Left cardiac atrium (tissue), 4 donors: Measurements from ENCODE around the gene A2M. TPM values are rescaled to one million over a fixed set of nuclear protein-coding genes. Genes with fewer than 3 reads are reported as not detected.
A peak's percentile ranks its signal among the peaks of the same experiment; 100 is the strongest.

Experiments
- ATAC-seq, 2 donors: fragments of 200-7000 bp; cut with Tn5 transposase; one replicate each; pipeline ENCODE4 v1.9.1; 2020; ENCODE audit warnings: mild to moderate bottlenecking in 2 of 2, moderate library complexity in 2 of 2
- DNase-seq: peaks from one replicate; pipeline ENCODE4 v3.0.0-alpha.2; 2020
- intact Hi-C, 2 donors: fragments of 100-400 bp; cut with DNase I; formaldehyde crosslinking; loops; one replicate each; pipeline versions ENCODE4 v1.14.1 to v1.15.1; 2022 to 2023
- total RNA-seq, 2 donors: library from RNA; stranded (reverse); fragmentation: NEBNext Ultra II Directional; extraction: Animal tissue kit (Norgen Biotek cat#: 25700); gene quantifications; one replicate each; pipeline ENCODE4 v1.2.1, GENCODE V29; 2021
- donor health status: DM: no; HTN: yes; CAD: no.
- donor health status: DM: no; HTN: yes; CAD: no; lungs with severe emphysema.
- donor health status: DM: yes; HTN: yes; CAD: no.
- donor health status: Dilated cardiomyopathy.

Gene A2M
- total RNA-seq, 2 donors from 2014 or later: 634 to 687 TPM

GRCh38 chr12:9052610-9053009, 63.1 kb downstream of the A2M start:
- intact Hi-C loops: no loop called here
- ATAC-seq (no peak), DNase-seq (no peak)

DNA sequence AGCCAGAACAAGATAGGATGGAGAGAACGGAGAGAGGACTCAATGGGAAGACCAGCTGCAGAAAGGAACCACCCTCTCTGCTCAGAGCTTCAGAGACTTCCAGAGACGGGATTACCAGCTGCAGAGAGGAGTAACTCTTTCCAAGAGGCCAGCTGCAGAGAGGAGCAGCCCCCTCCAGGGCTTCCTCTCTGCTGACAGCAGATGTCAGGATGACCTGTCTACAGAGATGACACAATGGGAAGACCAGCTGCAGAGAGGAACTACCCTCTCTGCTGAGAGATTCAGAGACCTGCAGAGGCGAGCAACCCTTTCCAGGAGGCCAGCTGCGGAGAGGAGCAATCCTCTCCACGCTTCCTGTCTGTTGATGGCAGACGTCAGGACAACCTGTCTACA, 64.6 kb downstream of the A2M start:
- intact Hi-C loops: no loop called here
- DNase-seq: no peak
- peak in 1 of 2 donors; percentile 57 for ATAC-seq

- intact Hi-C loops: no loop called here
- peak in 1 of 2 donors; percentile 19 for ATAC-seq
Observed at GRCh38 chr12:9050521-9051157, 65.1 kb downstream of the A2M start.

DNA sequence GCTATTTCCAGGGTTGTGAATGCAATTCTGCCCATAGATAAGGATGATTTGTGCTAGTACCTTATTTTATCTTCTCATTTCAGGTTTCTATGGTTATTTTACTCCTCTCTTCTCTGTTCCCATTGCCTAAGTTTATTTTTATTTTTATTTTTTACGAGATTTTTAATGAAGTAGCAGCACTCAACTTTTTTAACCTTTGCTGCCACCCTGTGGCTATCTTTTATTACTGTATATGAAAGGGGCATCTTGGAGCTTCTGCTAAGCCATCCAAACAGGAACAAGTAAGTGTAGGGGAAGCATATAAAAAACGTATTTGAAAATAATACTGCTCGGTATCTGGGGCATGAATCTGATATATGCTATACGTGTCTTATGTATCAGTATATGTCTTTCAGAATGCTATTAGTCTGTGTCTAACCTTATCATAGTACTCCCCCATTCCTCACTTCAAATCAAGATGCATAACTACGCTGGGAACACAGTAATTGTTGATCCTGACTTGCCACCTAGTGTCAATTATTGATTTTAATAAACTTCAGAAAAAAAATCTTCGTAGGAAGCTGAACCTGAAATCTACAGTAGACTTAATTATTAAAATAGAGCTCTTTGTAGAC, 66.1 kb downstream of the A2M start:
- intact Hi-C loops: loop anchor here (5.0 to 10.0 kb wide), 3 partner anchors 365 to 505 kb away; partner anchors contain the start of gene CLEC4E (in 1 of the 2)
- DNase-seq (no peak), ATAC-seq (peak in 1 of 2 donors; percentile 60)

More at GRCh38 chr12:9050521-9051157, 65.1 kb downstream of the A2M start:
- no peak for DNase-seq

DNA sequence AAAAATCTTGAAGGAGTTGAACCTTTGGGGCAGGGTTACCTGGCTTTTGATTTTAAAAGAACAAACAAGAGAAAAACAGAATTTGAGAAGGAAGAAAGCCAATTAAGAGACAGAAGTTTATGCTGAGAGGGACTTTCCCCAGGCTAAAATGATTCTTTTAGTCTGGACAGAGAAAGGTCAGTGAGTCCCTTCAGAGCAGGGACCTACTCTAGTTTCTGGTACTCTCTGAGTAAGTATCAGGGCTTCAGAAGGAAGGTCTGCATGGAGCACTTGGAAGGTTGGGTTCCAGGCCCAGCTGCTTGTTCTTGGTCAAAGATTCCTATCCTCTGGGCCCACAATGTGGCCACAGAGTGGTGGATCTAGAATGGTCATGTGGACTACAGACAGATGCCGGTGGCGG, 66.8 kb downstream of the A2M start:
- DNase-seq (no peak), ATAC-seq (no peak)
- intact Hi-C loops: loop anchor here (5.0 to 10.0 kb wide), 3 partner anchors 364 to 504 kb away; partner anchors contain the start of gene CLEC4E (in 1 of the 2)

DNA sequence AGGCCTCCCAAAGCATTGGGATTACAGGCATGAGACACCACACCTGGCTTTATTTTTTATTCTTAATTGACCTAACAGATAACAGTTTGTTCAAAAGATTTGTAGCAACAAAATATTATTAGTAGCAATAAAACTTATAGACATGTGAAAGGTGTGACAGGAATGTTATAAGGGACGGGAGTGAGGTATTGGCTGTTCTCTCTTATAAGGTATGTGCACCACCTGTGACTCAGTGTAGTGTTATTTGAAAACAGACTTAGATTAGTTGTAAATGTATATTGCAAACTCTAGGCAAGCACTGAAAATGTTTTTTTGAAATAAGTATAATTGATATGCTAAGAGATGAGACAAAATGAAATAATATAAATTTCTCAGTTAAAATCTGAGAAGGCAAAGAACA, 68.6 kb downstream of the A2M start:
- intact Hi-C loops: loop anchor here (5.0 to 10.0 kb wide), 3 partner anchors 362 to 502 kb away; partner anchors contain the start of gene CLEC4E (in 1 of the 2)
- no peak for ATAC-seq
- no peak for DNase-seq

- DNase-seq: no peak
- intact Hi-C loops: loop anchor here (10.0 kb wide), 2 partner anchors 359 to 499 kb away; partner anchors contain the start of gene CLEC4E (in 1 of the 2)
- no peak for ATAC-seq
Observed at GRCh38 chr12:9043766-9044165, 72.0 kb downstream of the A2M start.

DNA sequence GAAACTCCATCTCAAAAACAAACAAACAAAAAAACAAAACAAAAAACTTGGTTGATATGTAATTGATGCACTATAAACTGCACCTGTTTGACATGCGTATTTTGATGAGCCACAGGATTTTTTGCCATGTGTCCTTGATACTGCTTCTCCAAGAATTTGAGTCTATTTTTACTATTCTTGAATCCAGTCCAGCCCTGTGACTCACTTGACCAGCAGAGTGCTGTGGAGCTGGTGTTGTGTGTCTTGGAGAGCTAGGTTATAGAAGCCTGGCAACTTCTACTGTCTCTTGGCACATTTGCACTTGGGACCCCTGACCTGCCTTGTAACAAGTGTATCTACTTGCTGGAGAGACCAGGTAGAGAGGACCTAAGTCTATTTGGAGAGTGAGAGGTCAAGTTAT, 74.4 kb downstream of the A2M start:
- DNase-seq: no peak
- intact Hi-C loops: loop anchor here (10.0 kb wide), 2 partner anchors 357 to 497 kb away; partner anchors contain the start of gene CLEC4E (in 1 of the 2)
- peak; percentile 58 to 72 for ATAC-seq

- no peak for ATAC-seq
- DNase-seq: no peak
- intact Hi-C loops: loop anchor here (10.0 kb wide), 2 partner anchors 356 to 496 kb away; partner anchors contain the start of gene CLEC4E (in 1 of the 2)
Observed at GRCh38 chr12:9040484-9041186, 75.1 kb downstream of the A2M start.

GRCh38 chr12:9039397-9039977, 76.2 kb downstream of the A2M start:
- intact Hi-C loops: loop anchor here (5.0 to 10.0 kb wide), 3 partner anchors 85 to 265 kb away; no protein-coding TSS in a partner anchor
- no peak for DNase-seq
- ATAC-seq: peak; percentile 68 to 73

DNA sequence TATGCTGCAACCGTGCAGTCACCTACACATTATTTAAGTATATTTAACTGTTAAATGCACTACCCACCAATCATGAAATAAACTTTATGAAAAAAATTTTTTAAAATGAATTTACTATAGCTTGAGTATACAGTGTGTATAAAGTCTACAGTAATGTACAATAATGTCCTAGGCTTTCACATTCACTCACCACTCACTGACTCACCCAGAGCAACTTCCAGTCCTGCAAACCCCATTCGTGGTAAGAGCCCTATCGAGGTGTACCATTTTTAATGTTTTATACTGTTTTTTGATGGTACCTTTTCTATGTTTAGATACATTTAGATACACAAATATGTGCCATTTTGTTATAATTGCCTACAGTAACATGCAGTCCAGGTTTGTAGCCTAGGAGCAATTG, 78.3 kb downstream of the A2M start:
- no peak for DNase-seq
- intact Hi-C loops: loop anchor here (5.0 to 10.0 kb wide), 3 partner anchors 83 to 263 kb away; no protein-coding TSS in a partner anchor
- ATAC-seq: no peak

DNA sequence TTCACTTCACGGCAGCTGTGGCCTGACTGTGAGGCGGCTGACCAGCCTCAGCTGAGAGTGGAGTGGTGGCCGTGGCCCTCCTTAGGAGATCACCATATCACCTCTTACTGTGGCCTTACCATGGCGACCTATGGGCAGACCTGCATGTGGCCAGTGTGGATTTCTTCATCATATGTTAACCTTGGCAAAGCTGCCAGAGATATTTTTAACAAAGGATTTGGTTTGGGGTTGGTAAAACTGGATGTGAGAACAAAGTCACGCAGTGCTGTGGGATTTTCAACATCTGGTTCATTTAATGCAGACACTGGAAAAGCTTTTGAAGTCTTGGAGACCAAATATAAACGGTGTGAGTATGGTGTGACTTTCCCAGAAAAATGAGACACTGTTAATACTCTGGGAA, 79.5 kb downstream of the A2M start:
- DNase-seq: no peak
- intact Hi-C loops: loop anchor here (5.0 to 10.0 kb wide), 3 partner anchors 81 to 261 kb away; no protein-coding TSS in a partner anchor
- ATAC-seq: no peak

DNA sequence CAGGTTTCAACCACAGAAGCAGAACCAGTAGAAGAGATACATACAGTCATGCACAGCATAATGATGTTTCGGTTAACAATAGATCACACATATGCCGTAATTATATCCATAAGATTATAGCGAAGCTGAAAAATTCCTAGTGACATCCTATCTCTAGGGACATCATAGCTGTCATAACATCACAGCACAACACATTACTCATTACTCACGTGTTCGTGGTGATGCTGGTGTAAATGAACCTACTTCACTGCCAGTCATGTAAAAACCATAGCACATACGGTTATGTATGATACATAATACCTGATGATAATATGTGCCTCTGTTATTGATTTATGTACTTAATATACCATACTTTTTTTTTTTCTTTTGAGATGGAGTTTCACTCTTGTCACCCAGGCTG, 81.6 kb downstream of the A2M start:
- intact Hi-C loops: loop anchor here (10.0 kb wide), 2 partner anchors 79 to 259 kb away; no protein-coding TSS in a partner anchor
- no peak for DNase-seq

GRCh38 chr12:9033265-9033887, 82.3 kb downstream of the A2M start:
- intact Hi-C loops: loop anchor here (10.0 kb wide), 2 partner anchors 79 to 259 kb away; no protein-coding TSS in a partner anchor
- ATAC-seq: no peak

More for the DNA sequence above, 81.6 kb downstream of the A2M start:
- ATAC-seq: no peak

DNA sequence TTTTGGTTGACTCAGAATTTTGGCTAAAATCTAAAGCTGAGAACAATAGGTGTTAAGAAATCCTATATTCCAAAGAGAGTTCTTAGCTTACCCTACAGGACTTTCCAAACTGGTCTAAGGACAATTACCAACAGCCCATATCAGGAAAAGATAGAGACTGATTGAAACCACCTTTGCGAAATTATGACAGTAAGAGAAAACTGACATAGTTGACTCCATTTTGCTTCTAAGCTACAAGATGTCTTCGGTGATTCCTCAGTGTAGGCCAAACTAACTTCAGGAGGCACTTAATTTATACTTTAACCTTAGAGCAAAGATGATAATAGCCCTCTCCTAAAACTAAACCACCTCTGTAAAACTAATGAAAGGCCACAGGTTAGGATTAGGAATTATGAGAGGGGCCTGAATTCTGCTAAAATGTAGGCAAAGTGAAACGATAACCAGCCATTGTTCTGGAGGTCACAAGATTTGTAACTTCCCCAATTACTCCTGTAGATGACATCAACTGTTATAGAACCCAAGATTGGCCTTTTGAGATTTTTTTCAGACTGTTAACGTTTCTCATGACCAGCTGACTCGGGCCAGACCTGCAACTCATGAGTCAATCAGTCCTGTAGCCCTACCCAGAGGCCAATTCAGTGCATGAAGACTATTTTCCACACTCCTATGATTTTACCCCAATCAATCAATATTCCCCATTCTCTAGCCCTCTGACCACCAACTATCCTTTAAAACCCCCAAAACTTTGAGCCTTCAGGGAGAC, 83.3 kb downstream of the A2M start:
- ATAC-seq (no peak), DNase-seq (no peak)
- intact Hi-C loops: loop anchor here (10.0 kb wide), 2 partner anchors 78 to 258 kb away; no protein-coding TSS in a partner anchor

More at GRCh38 chr12:9033265-9033887, 82.3 kb downstream of the A2M start:
- no peak for DNase-seq

- intact Hi-C loops: loop anchor here (10.0 kb wide), 2 partner anchors 76 to 256 kb away; no protein-coding TSS in a partner anchor
- ATAC-seq: no peak
- no peak for DNase-seq
Observed at GRCh38 chr12:9030776-9031175, 84.9 kb downstream of the A2M start.

DNA sequence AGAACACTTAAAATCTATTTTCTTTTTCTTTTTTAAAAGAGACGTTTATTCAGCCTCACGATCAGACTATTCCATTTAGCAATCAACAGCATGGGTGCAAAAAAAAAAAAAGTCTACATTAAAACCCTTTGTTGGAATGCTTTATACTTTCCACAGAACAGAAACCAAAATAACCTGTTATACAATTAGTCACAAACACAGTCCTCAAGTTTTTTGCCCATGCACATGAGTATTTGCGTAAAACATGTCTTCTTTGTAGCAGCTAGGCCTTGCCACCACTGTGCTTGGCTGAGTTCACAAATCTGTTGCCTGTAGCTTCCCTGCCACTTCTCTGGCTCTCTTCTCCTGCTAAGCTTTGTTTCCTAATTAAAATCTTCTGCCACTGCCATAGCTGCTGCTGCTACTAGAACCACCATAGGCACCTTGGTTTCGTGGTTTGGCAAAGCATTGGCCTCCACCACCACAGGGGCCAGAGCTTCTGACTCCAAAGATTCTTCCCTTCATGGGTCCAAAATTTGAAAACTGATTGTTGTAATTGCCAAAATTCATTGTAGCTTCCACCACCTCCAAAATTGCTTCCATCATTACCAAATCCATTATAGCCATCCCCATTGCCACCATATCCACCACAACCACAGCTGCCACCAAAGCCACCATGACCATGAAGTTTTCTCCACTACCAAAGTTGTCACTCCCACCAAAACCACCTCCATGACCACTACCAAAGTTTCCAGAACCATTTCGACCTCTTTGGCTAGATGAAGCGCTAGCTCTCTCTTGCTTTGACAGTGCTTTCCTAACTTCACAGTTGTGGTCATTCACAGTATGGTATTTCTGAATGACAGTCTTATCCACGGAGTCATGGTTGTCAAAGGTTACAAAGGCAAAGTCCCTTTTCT, 88.3 kb downstream of the A2M start:
- intact Hi-C loops: no loop called here
- ATAC-seq (no peak), DNase-seq (no peak)
